Naive thymus-derived CD8-positive, alpha-beta T cell (primary cell): Measurements from ENCODE around the gene ABCD4. TPM values are rescaled to one million over a fixed set of nuclear protein-coding genes. Genes with fewer than 3 reads are reported as not detected.
"Not testable (repeated sequence)": the region's sequence is repeated elsewhere in the genome, so short reads cannot be mapped to it uniquely, and the experiment has no call there.

Experiments used
- ATAC-seq, 2 donors: fragments of 150-1000 bp; cut with Tn5 transposase in 1 of 2; sonication (Bioruptor Pico), chemical (Tn5 transposase) in 1 of 2; 1 replicate in 1 of 2; 2 replicates in 1 of 2; pipeline ENCODE4 v1.10.0; 2021; ENCODE audit warnings: mild to moderate bottlenecking in 2 of 2, moderate library complexity in 2 of 2
- POLR2A ChIA-PET: fragments of 350-600 bp; sonication (Branson Sonifier 250); formaldehyde crosslinking; loops from one replicate; lab custom pipeline; 2021; ENCODE audit warnings: antibody characterized with exemption; lab: Charles Lee
- DNase-seq, 10 donors: peaks; one replicate each; pipeline versions ENCODE4 v3.0.0 to v3.0.0-alpha.2; 2020 to 2022
- H3K27ac Mint-ChIP-seq, 10 donors: one replicate each; pipeline ENCODE4 v1.8.0; 2020 to 2022; ENCODE audit warnings: mild to moderate bottlenecking in 10 of 10, mixed read lengths in 10 of 10, moderate library complexity in 4 of 10, inconsistent platforms in 1 of 10
- H3K27me3 Mint-ChIP-seq, 5 donors: one replicate each; pipeline ENCODE4 v1.8.0; 2021 to 2022; ENCODE audit warnings: mixed read lengths in 5 of 5
- H3K36me3 Mint-ChIP-seq, 3 donors: one replicate each; pipeline ENCODE4 v1.8.0; 2020 to 2022; ENCODE audit warnings: mixed read lengths in 3 of 3, mild to moderate bottlenecking in 2 of 3, inconsistent platforms in 1 of 3
- H3K4me1 Mint-ChIP-seq, 4 donors: one replicate each; pipeline ENCODE4 v1.8.0; 2021 to 2022; ENCODE audit warnings: mixed read lengths in 4 of 4
- H3K4me3 Mint-ChIP-seq, 10 donors: one replicate each; pipeline ENCODE4 v1.8.0; 2020 to 2022; ENCODE audit warnings: mild to moderate bottlenecking in 10 of 10, mixed read lengths in 10 of 10, moderate library complexity in 6 of 10, inconsistent platforms in 1 of 10
- H3K9me3 Mint-ChIP-seq, 9 donors: one replicate each; pipeline ENCODE4 v1.8.0; 2020 to 2022; ENCODE audit warnings: mixed read lengths in 9 of 9, mild to moderate bottlenecking in 3 of 9, inconsistent platforms in 1 of 9, moderate library complexity in 1 of 9
- polyA plus RNA-seq, 3 donors: library from polyadenylated mRNA; unstranded; fragments of 300-500 nt; fragmentation: Illumina TruSeq; gene quantifications; one replicate each; pipeline ENCODE4 v1.2.3, GENCODE V29; 2021
- total RNA-seq, 8 experiments: library from RNA in 2 of 8; stranded (reverse) in 2 of 8; gene quantifications; one replicate each; pipeline ENCODE4 v1.2.3 and lab custom pipeline; 2021 to 2026

Gene ABCD4
- total RNA-seq: 100 to 1,000 TPM; 109 to 116 TPM
- 10 to 100 TPM; 20.2 to 24.0 (median 21.0) TPM for polyA plus RNA-seq
- total RNA-seq (lab: John Stamatoyannopoulos, UW): 48.3 to 97.1 (median 56.9) reads per million in 6 experiments

GRCh38 chr14:74302634-74303569 lies at the start of gene ABCD4:
Gene ABCD4 (minus strand): TSS chr14:74302934. CDS start chr14:74302912, 22 bp downstream.
- peaks cover 0 to 21% (median 0%) of the 10 kb centered on the region in 3 donors for H3K36me3 Mint-ChIP-seq
- H3K9me3 Mint-ChIP-seq: no peaks in the 10 kb centered on the region
- DNase-seq (peak; percentile 56 to 86 (median 74)), ATAC-seq (peak; percentile 81 to 88)
- POLR2A ChIA-PET: interaction anchor here (0.5 to 1.3 kb wide), 5 partner anchors 9 to 1244 kb away, joined by 3 to 4 read pairs (median 3); partner anchors contain the start of gene RBM25
- peak within 1 kb of the TSS; percentile 91 to 100 (median 96) for H3K4me3 Mint-ChIP-seq
- peaks cover 16 to 40% (median 30%) of the 10 kb centered on the region in 4 donors for H3K4me1 Mint-ChIP-seq
- H3K27me3 Mint-ChIP-seq: no peaks in the 10 kb centered on the region
- H3K27ac Mint-ChIP-seq: peak within 1 kb of the TSS; percentile 93 to 100 (median 96)

GRCh38 chr14:74350928-74351323 lies 48.2 kb upstream of the ABCD4 start:
- H3K9me3 Mint-ChIP-seq: no peaks in the 10 kb centered on the region
- no peak overlapping the region for H3K27ac Mint-ChIP-seq
- POLR2A ChIA-PET: no interaction called here
- ATAC-seq: no peak
- no peaks in the 10 kb centered on the region for H3K4me1 Mint-ChIP-seq
- DNase-seq: no peak
- no peak overlapping the region for H3K4me3 Mint-ChIP-seq
- peaks cover 0 to 8% (median 2%) of the 10 kb centered on the region in 5 donors for H3K27me3 Mint-ChIP-seq
- no peaks in the 10 kb centered on the region for H3K36me3 Mint-ChIP-seq

GRCh38 chr14:74350211-74350927 lies 47.6 kb upstream of the ABCD4 start:
- peaks cover 0 to 8% (median 2%) of the 10 kb centered on the region in 5 donors for H3K27me3 Mint-ChIP-seq
- no peaks in the 10 kb centered on the region for H3K9me3 Mint-ChIP-seq
- POLR2A ChIA-PET: no interaction called here
- ATAC-seq: no peak
- no peaks in the 10 kb centered on the region for H3K4me1 Mint-ChIP-seq
- no peak for DNase-seq
- H3K27ac Mint-ChIP-seq: peak overlapping the region in 1 of 10 donors; percentile 22
- H3K36me3 Mint-ChIP-seq: no peaks in the 10 kb centered on the region
- no peak overlapping the region for H3K4me3 Mint-ChIP-seq

GRCh38 chr14:74349757-74350156 lies 47.0 kb upstream of the ABCD4 start:
- DNase-seq (no peak), ATAC-seq (no peak)
- H3K9me3 Mint-ChIP-seq: no peaks in the 10 kb centered on the region
- POLR2A ChIA-PET: no interaction called here
- H3K27me3 Mint-ChIP-seq: peaks cover 0 to 8% (median 2%) of the 10 kb centered on the region in 5 donors
- H3K36me3 Mint-ChIP-seq: no peaks in the 10 kb centered on the region
- H3K27ac Mint-ChIP-seq: no peak overlapping the region
- no peak overlapping the region for H3K4me3 Mint-ChIP-seq
- H3K4me1 Mint-ChIP-seq: no peaks in the 10 kb centered on the region

- DNase-seq (no peak), ATAC-seq (no peak)
- no peaks in the 10 kb centered on the region for H3K36me3 Mint-ChIP-seq
- H3K4me3 Mint-ChIP-seq: no peak overlapping the region
- H3K27ac Mint-ChIP-seq: no peak overlapping the region
- H3K27me3 Mint-ChIP-seq: peaks cover 0 to 8% (median 2%) of the 10 kb centered on the region in 5 donors
- no peaks in the 10 kb centered on the region for H3K9me3 Mint-ChIP-seq
- POLR2A ChIA-PET: no interaction called here
- H3K4me1 Mint-ChIP-seq: no peaks in the 10 kb centered on the region
These were observed 46.2 kb upstream of the ABCD4 start for GRCh38 chr14:74348735-74349463.

GRCh38 chr14:74348241-74348734 lies 45.6 kb upstream of the ABCD4 start, which contains the start of gene VRTN:
Gene VRTN (plus strand): TSS chr14:74348471. CDS start chr14:74356784, 8,313 bp downstream.
- POLR2A ChIA-PET: no interaction called here
- H3K36me3 Mint-ChIP-seq: no peaks in the 10 kb centered on the region

GRCh38 chr14:74347795-74348100 lies 45.0 kb upstream of the ABCD4 start:
- no peaks in the 10 kb centered on the region for H3K4me1 Mint-ChIP-seq

More at GRCh38 chr14:74348241-74348734, 45.6 kb upstream of the ABCD4 start, which contains the start of gene VRTN:
- H3K27me3 Mint-ChIP-seq: peaks cover 0 to 8% (median 5%) of the 10 kb centered on the region in 5 donors
- H3K27ac Mint-ChIP-seq: no peak within 1 kb of the TSS
- DNase-seq (no peak), ATAC-seq (no peak)
- H3K9me3 Mint-ChIP-seq: no peaks in the 10 kb centered on the region
- no peaks in the 10 kb centered on the region for H3K4me1 Mint-ChIP-seq
- H3K4me3 Mint-ChIP-seq: no peak within 1 kb of the TSS

GRCh38 chr14:74347097-74347794 lies 44.5 kb upstream of the ABCD4 start:
- DNase-seq: no peak
- Mint-ChIP-seq H3K27me3 (peaks cover 0 to 8% (median 2%) of the 10 kb centered on the region in 5 donors), H3K36me3 (no peaks in the 10 kb centered on the region), H3K4me3 (peak overlapping the region in 1 of 10 donors; percentile 10), H3K4me1 (no peaks in the 10 kb centered on the region), H3K9me3 (no peaks in the 10 kb centered on the region), H3K27ac (no peak overlapping the region)
- POLR2A ChIA-PET: no interaction called here
- no peak for ATAC-seq

More at GRCh38 chr14:74347795-74348100, 45.0 kb upstream of the ABCD4 start:
- Mint-ChIP-seq H3K27me3 (peaks cover 0 to 8% (median 5%) of the 10 kb centered on the region in 5 donors), H3K9me3 (no peaks in the 10 kb centered on the region), H3K36me3 (no peaks in the 10 kb centered on the region), H3K27ac (no peak overlapping the region), H3K4me3 (no peak overlapping the region)
- POLR2A ChIA-PET: no interaction called here
- DNase-seq (no peak), ATAC-seq (no peak)

- Mint-ChIP-seq H3K4me1 (no peaks in the 10 kb centered on the region), H3K4me3 (no peak overlapping the region), H3K9me3 (no peaks in the 10 kb centered on the region), H3K27ac (no peak overlapping the region), H3K27me3 (peaks cover 0 to 8% (median 2%) of the 10 kb centered on the region in 5 donors), H3K36me3 (no peaks in the 10 kb centered on the region)
- ATAC-seq (no peak), DNase-seq (no peak)
- POLR2A ChIA-PET: no interaction called here
These were observed 43.6 kb upstream of the ABCD4 start for GRCh38 chr14:74346341-74346740.

- DNase-seq: no peak
- H3K4me1 Mint-ChIP-seq: no peaks in the 10 kb centered on the region
- no peak overlapping the region for H3K4me3 Mint-ChIP-seq
- H3K27ac Mint-ChIP-seq: no peak overlapping the region
- H3K27me3 Mint-ChIP-seq: peaks cover 5 to 11% (median 6%) of the 10 kb centered on the region in 5 donors
- no peak for ATAC-seq
- no peaks in the 10 kb centered on the region for H3K36me3 Mint-ChIP-seq
- no peaks in the 10 kb centered on the region for H3K9me3 Mint-ChIP-seq
- POLR2A ChIA-PET: no interaction called here
These were observed 31.2 kb upstream of the ABCD4 start for GRCh38 chr14:74333909-74334308.

GRCh38 chr14:74329950-74330552 lies 27.3 kb upstream of the ABCD4 start:
- H3K4me3 Mint-ChIP-seq, DNase-seq, H3K36me3 Mint-ChIP-seq, H3K27ac Mint-ChIP-seq, H3K4me1 Mint-ChIP-seq, ATAC-seq, POLR2A ChIA-PET, H3K9me3 Mint-ChIP-seq: not testable (repeated sequence)
- peaks cover 6 to 16% (median 6%) of the 10 kb centered on the region in 5 donors for H3K27me3 Mint-ChIP-seq
